Upper lobe of right lung (tissue), 1 donor: ENCODE data around the gene ZBTB46. TPM values are rescaled to one million over a fixed set of nuclear protein-coding genes. Genes with fewer than 3 reads are reported as not detected.

Source experiments
- ATAC-seq: fragments of 200-7000 bp; cut with Tn5 transposase; one replicate; pipeline ENCODE4 v1.9.1; 2020; ENCODE audit warnings: mild to moderate bottlenecking, moderate library complexity
- DNase-seq: peaks from one replicate; pipeline ENCODE4 v3.0.0-alpha.2; 2020
- H3K27ac ChIP-seq: fragments of 200-600 bp; one replicate; pipeline ENCODE4 v1.8.0; 2022
- H3K27me3 ChIP-seq: fragments of 200-600 bp; one replicate; pipeline ENCODE4 v1.8.0; 2022; ENCODE audit warnings: mild to moderate bottlenecking
- H3K36me3 ChIP-seq: fragments of 200-600 bp; one replicate; pipeline ENCODE4 v1.8.0; 2022
- H3K4me1 ChIP-seq: fragments of 200-600 bp; one replicate; pipeline ENCODE4 v1.8.0; 2022
- H3K4me3 ChIP-seq: fragments of 200-600 bp; one replicate; pipeline ENCODE4 v1.8.0; 2022; ENCODE audit warnings: mild to moderate bottlenecking
- H3K9me3 ChIP-seq: fragments of 200-600 bp; one replicate; pipeline ENCODE4 v1.8.0; 2022
- CTCF ChIP-seq: fragments of 200-600 bp; IDR thresholded peaks from one replicate; pipeline ENCODE4 v1.8.0; 2022; ENCODE audit warnings: antibody characterized with exemption
- intact Hi-C: fragments of 100-400 bp; cut with DNase I; formaldehyde crosslinking; loops from one replicate; pipeline ENCODE4 v1.11.0; 2022
- total RNA-seq: library from RNA; stranded (reverse); fragmentation: NEBNext Ultra II Directional; extraction: Animal tissue kit (Norgen Biotek cat#: 25700); gene quantifications from one replicate; pipeline ENCODE4 v1.2.1, GENCODE V29; 2021
- donor health status: DM: no; HTN: yes; CAD: no; lungs with severe emphysema.

ZBTB46 gene
- total RNA-seq, 1 donor from 2014 or later, result 19.7 TPM

- TF ChIP-seq CTCF, result peak; percentile 69
- peak overlapping the region; percentile 94 for H3K27ac ChIP-seq
- intact Hi-C loops, result loop anchor here (5.0 kb wide), 1 partner anchor 82 kb away; no protein-coding TSS in a partner anchor
- peak overlapping the region; percentile 82 for H3K4me3 ChIP-seq
- ATAC-seq (peak; percentile 85), DNase-seq (peak; percentile 95)
- no peaks in the 10 kb centered on the region for H3K9me3 ChIP-seq
- no peaks in the 10 kb centered on the region for H3K27me3 ChIP-seq
- peaks cover 13% of the 10 kb centered on the region for H3K36me3 ChIP-seq
- peaks cover 29% of the 10 kb centered on the region for H3K4me1 ChIP-seq
Measured at GRCh38 chr20:63863798-63864544, 32.9 kb upstream of the ZBTB46 start.

GRCh38 chr20:63863021-63863797 is 32.1 kb upstream of the ZBTB46 start:
- Histone ChIP-seq H3K9me3 (no peaks in the 10 kb centered on the region), H3K27ac (peak overlapping the region; percentile 94), H3K27me3 (no peaks in the 10 kb centered on the region), H3K4me3 (peak overlapping the region; percentile 82), H3K4me1 (peaks cover 37% of the 10 kb centered on the region), H3K36me3 (peaks cover 8% of the 10 kb centered on the region)
- no peak for TF ChIP-seq CTCF
- ATAC-seq, result no peak
- intact Hi-C loops, result loop anchor here (5.0 kb wide), 1 partner anchor 81 kb away; no protein-coding TSS in a partner anchor
- no peak for DNase-seq

GRCh38 chr20:63861981-63862901 is 31.2 kb upstream of the ZBTB46 start:
- intact Hi-C loops, result loop anchor here (5.0 kb wide), 1 partner anchor 80 kb away; no protein-coding TSS in a partner anchor
- Histone ChIP-seq H3K9me3 (no peaks in the 10 kb centered on the region), H3K4me1 (peaks cover 46% of the 10 kb centered on the region), H3K27me3 (no peaks in the 10 kb centered on the region), H3K36me3 (peaks cover 8% of the 10 kb centered on the region), H3K4me3 (no peak overlapping the region), H3K27ac (no peak overlapping the region)
- DNase-seq (no peak), ATAC-seq (no peak)
- TF ChIP-seq CTCF, result no peak

GRCh38 chr20:63861365-63861934 is 30.4 kb upstream of the ZBTB46 start, which contains the start of gene ABHD16B:
ABHD16B (plus strand) TSS chr20:63861498; CDS start chr20:63861541, 43 bp downstream.
- peaks cover 8% of the 10 kb centered on the region for H3K36me3 ChIP-seq
- H3K9me3 ChIP-seq, result no peaks in the 10 kb centered on the region
- no peaks in the 10 kb centered on the region for H3K27me3 ChIP-seq
- ATAC-seq, result no peak
- peaks cover 44% of the 10 kb centered on the region for H3K4me1 ChIP-seq
- no peak for DNase-seq
- no peak within 1 kb of the TSS for H3K4me3 ChIP-seq
- no peak for TF ChIP-seq CTCF
- intact Hi-C loops, result loop anchor here (5.0 kb wide), 1 partner anchor 79 kb away; no protein-coding TSS in a partner anchor
- no peak within 1 kb of the TSS for H3K27ac ChIP-seq
